ENCODE results near the gene UBE2M. TPM values are rescaled to one million over a fixed set of nuclear protein-coding genes. Genes with fewer than 3 reads are reported as not detected.
A peak's percentile ranks its signal among the peaks of the same experiment; 100 is the strongest.
"Not testable (repeated sequence)": the region's sequence is repeated elsewhere in the genome, so short reads cannot be mapped to it uniquely, and the experiment has no call there.

Gene UBE2M
- total RNA-seq, 1 donor from 2014 or later, result 78.3 TPM

- peak overlapping the region; percentile 87 for H3K4me3 Mint-ChIP-seq (ENCODE audit: unreplicated experiment)
- peaks cover 22% of the 10 kb centered on the region for H3K36me3 Mint-ChIP-seq (ENCODE audit: unreplicated experiment)
- peaks cover 23% of the 10 kb centered on the region for H3K4me1 Mint-ChIP-seq (ENCODE audit: unreplicated experiment)
- no peaks in the 10 kb centered on the region for H3K27me3 Mint-ChIP-seq (ENCODE audit: unreplicated experiment)
- no peaks in the 10 kb centered on the region for H3K9me3 Mint-ChIP-seq (ENCODE audit: unreplicated experiment)
- peak overlapping the region; percentile 73 for H3K27ac Mint-ChIP-seq (ENCODE audit: unreplicated experiment)
- TF ChIP-seq CTCF (IDR thresholded peaks at IDR 0.05), result no peak
- no peak for DNase-seq (ENCODE audit: extremely low spot score, unreplicated experiment)
These were observed 12.3 kb downstream of the UBE2M start for GRCh38 chr19:58546019-58546530.

DNA sequence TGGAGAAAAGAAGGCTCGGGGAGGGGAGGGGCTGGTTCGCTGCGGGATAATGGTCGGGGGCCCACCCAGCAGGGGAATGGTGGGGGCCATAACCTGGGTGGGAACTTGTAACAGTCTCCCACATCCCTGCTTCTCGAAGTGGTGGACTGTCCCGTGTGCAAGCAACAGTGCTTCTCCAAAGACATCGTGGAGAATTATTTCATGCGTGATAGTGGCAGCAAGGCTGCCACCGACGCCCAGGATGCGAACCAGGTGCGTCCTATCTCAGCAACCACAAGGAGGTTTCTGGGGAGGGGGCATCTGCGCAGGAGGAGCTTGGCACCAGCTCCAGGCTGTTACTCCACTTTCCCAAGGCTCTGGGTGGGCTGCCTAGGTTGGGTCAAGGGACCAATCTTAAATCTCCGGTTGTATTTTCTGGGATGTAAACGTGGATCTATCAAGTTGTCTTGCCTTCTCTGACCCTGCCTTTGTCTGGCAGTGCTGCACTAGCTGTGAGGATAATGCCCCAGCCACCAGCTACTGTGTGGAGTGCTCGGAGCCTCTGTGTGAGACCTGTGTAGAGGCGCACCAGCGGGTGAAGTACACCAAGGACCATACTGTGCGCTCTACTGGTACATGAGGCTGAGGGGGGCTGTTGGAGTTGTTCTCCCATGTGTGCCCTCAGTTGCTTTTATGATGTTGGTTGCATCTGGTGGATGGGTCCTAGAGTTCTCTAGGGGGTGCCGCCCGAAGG, 13.0 kb downstream of the UBE2M start:
- peaks cover 23% of the 10 kb centered on the region for H3K4me1 Mint-ChIP-seq (ENCODE audit: unreplicated experiment)
- DNase-seq (ENCODE audit: extremely low spot score, unreplicated experiment), result no peak
- H3K36me3 Mint-ChIP-seq (ENCODE audit: unreplicated experiment), result peaks cover 18% of the 10 kb centered on the region
- peak overlapping the region; percentile 87 for H3K4me3 Mint-ChIP-seq (ENCODE audit: unreplicated experiment)
- TF ChIP-seq CTCF (IDR thresholded peaks at IDR 0.05), result no peak
- peak overlapping the region; percentile 73 for H3K27ac Mint-ChIP-seq (ENCODE audit: unreplicated experiment)
- H3K27me3 Mint-ChIP-seq (ENCODE audit: unreplicated experiment), result no peaks in the 10 kb centered on the region
- no peaks in the 10 kb centered on the region for H3K9me3 Mint-ChIP-seq (ENCODE audit: unreplicated experiment)

GRCh38 chr19:58544591-58545285, 13.7 kb downstream of the UBE2M start:
- TF ChIP-seq CTCF (IDR thresholded peaks at IDR 0.05), result no peak
- peaks cover 18% of the 10 kb centered on the region for H3K36me3 Mint-ChIP-seq (ENCODE audit: unreplicated experiment)
- no peaks in the 10 kb centered on the region for H3K27me3 Mint-ChIP-seq (ENCODE audit: unreplicated experiment)

DNA sequence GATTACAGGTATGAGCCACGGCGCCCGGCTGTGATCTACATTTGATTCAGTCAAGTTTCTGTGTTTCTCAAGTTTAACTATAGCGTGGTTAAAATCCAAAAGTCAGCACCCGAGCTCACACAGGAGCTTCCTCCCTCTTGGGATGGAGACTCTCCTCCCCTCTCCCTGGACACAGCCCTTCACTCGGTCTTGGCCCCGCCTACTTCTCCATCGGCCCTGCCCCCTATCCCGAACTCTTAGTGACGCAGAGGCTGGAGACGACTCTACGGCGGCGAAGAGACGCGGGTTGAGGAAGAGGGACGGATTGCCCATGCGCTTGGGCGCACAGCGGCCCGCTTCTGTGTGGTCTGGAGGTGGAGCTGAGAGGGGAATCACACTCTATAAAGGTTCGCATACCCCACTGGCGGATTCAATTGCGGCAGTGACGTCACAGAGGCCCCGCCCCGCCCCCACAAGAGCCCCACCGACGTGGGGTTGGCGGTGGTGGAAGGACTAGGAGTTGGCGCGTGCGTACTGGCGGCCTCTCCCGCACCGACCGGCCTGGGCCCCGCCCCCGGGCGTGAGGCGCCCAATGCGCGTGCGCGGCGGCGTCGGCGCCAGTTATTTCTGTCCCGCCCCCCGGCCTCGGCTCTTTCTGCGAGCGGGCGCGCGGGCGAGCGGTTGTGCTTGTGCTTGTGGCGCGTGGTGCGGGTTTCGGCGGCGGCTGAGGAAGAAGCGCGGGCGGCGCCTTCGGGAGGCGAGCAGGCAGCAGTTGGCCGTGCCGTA, 14.4 kb downstream of the UBE2M start, which contains the start of gene TRIM28:
TRIM28 (plus strand) TSS at position 239 of the 765 bp plus-strand sequence. CDS start 694 bp downstream, outside the sequence.
- TF ChIP-seq CTCF (IDR thresholded peaks at IDR 0.05), result no peak
- Mint-ChIP-seq H3K9me3 (ENCODE audit: unreplicated experiment) (no peaks in the 10 kb centered on the region), H3K27me3 (ENCODE audit: unreplicated experiment) (peaks cover 6% of the 10 kb centered on the region), H3K27ac (ENCODE audit: unreplicated experiment) (peak within 1 kb of the TSS; percentile 99), H3K36me3 (ENCODE audit: unreplicated experiment) (peaks cover 14% of the 10 kb centered on the region), H3K4me3 (ENCODE audit: unreplicated experiment) (peak within 1 kb of the TSS; percentile 89), H3K4me1 (ENCODE audit: unreplicated experiment) (peaks cover 23% of the 10 kb centered on the region)
- peak; percentile 100 for DNase-seq (ENCODE audit: extremely low spot score, unreplicated experiment)

More at GRCh38 chr19:58544591-58545285, 13.7 kb downstream of the UBE2M start:
- Mint-ChIP-seq H3K9me3 (ENCODE audit: unreplicated experiment) (no peaks in the 10 kb centered on the region), H3K27ac (ENCODE audit: unreplicated experiment) (peak overlapping the region; percentile 73), H3K4me1 (ENCODE audit: unreplicated experiment) (peaks cover 23% of the 10 kb centered on the region), H3K4me3 (ENCODE audit: unreplicated experiment) (peak overlapping the region; percentile 89)
- DNase-seq (ENCODE audit: extremely low spot score, unreplicated experiment), result peak; percentile 95

- not testable (repeated sequence) for H3K36me3 Mint-ChIP-seq (ENCODE audit: unreplicated experiment); DNase-seq (ENCODE audit: extremely low spot score, unreplicated experiment); H3K4me3 Mint-ChIP-seq (ENCODE audit: unreplicated experiment); H3K9me3 Mint-ChIP-seq (ENCODE audit: unreplicated experiment)
- peak overlapping the region; percentile 99 for H3K27ac Mint-ChIP-seq (ENCODE audit: unreplicated experiment)
- peaks cover 26% of the 10 kb centered on the region for H3K4me1 Mint-ChIP-seq (ENCODE audit: unreplicated experiment)
- peaks cover 13% of the 10 kb centered on the region for H3K27me3 Mint-ChIP-seq (ENCODE audit: unreplicated experiment)
These were observed 15.6 kb downstream of the UBE2M start for GRCh38 chr19:58542641-58543372.

DNA sequence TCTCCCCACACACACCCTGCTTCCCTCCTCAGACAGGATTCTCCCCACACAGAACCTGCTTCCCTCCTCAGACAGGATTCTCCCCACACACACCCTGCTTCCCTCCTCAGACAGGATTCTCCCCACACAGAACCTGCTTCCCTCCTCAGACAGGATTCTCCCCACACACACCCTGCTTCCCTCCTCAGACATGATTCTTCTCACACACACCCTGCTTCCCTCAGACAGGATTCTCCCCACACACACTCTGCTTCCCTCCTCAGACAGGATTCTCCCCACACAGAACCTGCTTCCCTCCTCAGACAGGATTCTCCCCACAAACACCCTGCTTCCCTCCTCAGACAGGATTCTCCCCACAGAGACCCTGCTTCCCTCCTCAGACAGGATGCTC, 19.2 kb downstream of the UBE2M start:
- not testable (repeated sequence) for H3K9me3 Mint-ChIP-seq (ENCODE audit: unreplicated experiment); DNase-seq (ENCODE audit: extremely low spot score, unreplicated experiment); H3K36me3 Mint-ChIP-seq (ENCODE audit: unreplicated experiment); H3K4me1 Mint-ChIP-seq (ENCODE audit: unreplicated experiment); H3K4me3 Mint-ChIP-seq (ENCODE audit: unreplicated experiment); H3K27ac Mint-ChIP-seq (ENCODE audit: unreplicated experiment)
- peaks cover 19% of the 10 kb centered on the region for H3K27me3 Mint-ChIP-seq (ENCODE audit: unreplicated experiment)

All from osteocyte (in vitro differentiated cells).